MCF 10A (cell line): ENCODE measurements around the gene ZBP1. TPM values are rescaled to one million over a fixed set of nuclear protein-coding genes. Genes with fewer than 3 reads are reported as not detected.

ENCODE experiments used
- BruUV-seq: library from RNA; stranded (reverse); fragments of 400-500 nt; replicated peaks from 2 replicates; lab custom pipeline; 2021; lab: Mats Ljungman, UMichigan
- CTCF ChIA-PET: fragments of 300-600 bp; sonication (Branson Sonifier 250); formaldehyde crosslinking; extraction: SDS; loops from one replicate; lab custom pipeline; 2021; ENCODE audit warnings: antibody characterized with exemption, inconsistent platforms; lab: Yijun Ruan, JAX
- POLR2A ChIA-PET: fragments of 300-600, 350-650 bp; sonication (Branson Sonifier 250); formaldehyde crosslinking; extraction: SDS; loops from one replicate; lab custom pipeline; 2020; ENCODE audit warnings: antibody characterized with exemption, inconsistent platforms; lab: Yijun Ruan, JAX
- DNase-seq: peaks from one replicate; pipeline ENCODE4 v3.0.0-alpha.2; 2018; ENCODE audit not compliant: unreplicated experiment
- H3K27ac Mint-ChIP-seq: one replicate; pipeline ENCODE4 v1.8.0; 2022; ENCODE audit warnings: mild to moderate bottlenecking, low read depth, mixed read lengths; ENCODE audit not compliant: unreplicated experiment
- H3K27me3 Mint-ChIP-seq: one replicate; pipeline ENCODE4 v1.8.0; 2022; ENCODE audit warnings: mixed read lengths; ENCODE audit not compliant: insufficient read depth, unreplicated experiment
- H3K36me3 Mint-ChIP-seq: one replicate; pipeline ENCODE4 v1.8.0; 2022; ENCODE audit warnings: mild to moderate bottlenecking, moderate library complexity, mixed read lengths; ENCODE audit not compliant: insufficient read depth, unreplicated experiment
- H3K4me1 Mint-ChIP-seq: one replicate; pipeline ENCODE4 v1.8.0; 2022; ENCODE audit warnings: mixed read lengths; ENCODE audit not compliant: insufficient read depth, unreplicated experiment
- H3K4me3 Mint-ChIP-seq: one replicate; pipeline ENCODE4 v1.8.0; 2022; ENCODE audit warnings: mild to moderate bottlenecking, moderate library complexity, mixed read lengths; ENCODE audit not compliant: unreplicated experiment
- H3K9me3 Mint-ChIP-seq: one replicate; pipeline ENCODE4 v1.8.0; 2022; ENCODE audit warnings: mixed read lengths; ENCODE audit not compliant: unreplicated experiment
- intact Hi-C: fragments of 100-400 bp; cut with micrococcal nuclease; formaldehyde crosslinking; loops from 2 replicates; pipeline ENCODE4 v1.14.1; 2022
- total RNA-seq: library from RNA; stranded (reverse); gene quantifications from 2 replicates; pipeline ENCODE4 v1.2.3, GENCODE V29; 2022
- TF ChIP-seq, protein P1 (sequence below): fragments of 200-600 bp; IDR thresholded peaks from one replicate; pipeline ENCODE4 v1.8.0; 2022; ENCODE audit warnings: antibody characterized with exemption, mild to moderate bottlenecking; ENCODE audit not compliant: unreplicated experiment

The ZBP1 gene
- total RNA-seq, 1 experiment from 2014 or later, result not detected

DNA sequence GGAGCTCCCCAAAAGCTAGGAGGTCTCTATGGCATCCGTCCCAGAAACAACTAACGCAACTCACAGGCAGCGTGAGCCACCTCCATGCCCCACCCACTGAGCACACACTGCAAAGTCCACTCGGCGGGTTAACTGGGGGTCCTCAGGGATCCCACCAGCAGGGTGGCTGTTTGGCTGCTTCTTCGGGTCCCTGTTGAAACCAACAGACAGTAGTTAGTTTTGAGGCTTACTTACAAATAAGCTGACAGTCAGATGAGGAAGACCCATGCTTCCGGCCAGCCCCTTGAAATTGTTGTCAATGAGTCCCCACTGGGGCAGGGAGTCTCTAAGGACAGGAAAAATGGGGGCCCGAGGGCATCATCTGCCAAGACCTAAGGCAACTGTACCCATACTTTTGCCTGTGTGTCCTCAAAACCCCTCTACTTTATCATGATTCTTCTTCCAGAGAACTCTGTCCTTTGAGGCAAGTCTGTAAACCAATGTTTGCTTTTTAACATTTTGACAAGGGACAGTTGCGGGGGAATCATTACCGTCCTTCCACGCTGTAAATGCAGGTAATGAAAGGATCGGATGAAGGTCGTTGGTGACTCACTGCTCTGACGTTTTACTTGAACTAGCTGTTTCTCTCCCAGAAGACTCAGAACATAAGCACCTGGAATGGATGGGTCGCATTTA is 61.5 kb downstream of the ZBP1 start:
- CTCF ChIA-PET, result interaction anchor here (0.6 to 1.6 kb wide), 2 partner anchors 60 to 1200 kb away, joined by 3 read pairs; no protein-coding TSS in a partner anchor
- Mint-ChIP-seq H3K27me3 (peaks cover 95% of the 10 kb centered on the region), H3K9me3 (no peaks in the 10 kb centered on the region), H3K27ac (peak overlapping the region; percentile 59), H3K4me3 (no peak overlapping the region), H3K36me3 (peaks cover 6% of the 10 kb centered on the region), H3K4me1 (peaks cover 6% of the 10 kb centered on the region)
- DNase-seq, result peak; percentile 6
- POLR2A ChIA-PET, result interaction anchor here (0.7 to 1.6 kb wide), 2 partner anchors 9 to 1319 kb away, joined by 3 read pairs; no protein-coding TSS in a partner anchor
- no TSS peak for BruUV-seq
- intact Hi-C loops, result no loop called here
- TF ChIP-seq, protein P1, sequence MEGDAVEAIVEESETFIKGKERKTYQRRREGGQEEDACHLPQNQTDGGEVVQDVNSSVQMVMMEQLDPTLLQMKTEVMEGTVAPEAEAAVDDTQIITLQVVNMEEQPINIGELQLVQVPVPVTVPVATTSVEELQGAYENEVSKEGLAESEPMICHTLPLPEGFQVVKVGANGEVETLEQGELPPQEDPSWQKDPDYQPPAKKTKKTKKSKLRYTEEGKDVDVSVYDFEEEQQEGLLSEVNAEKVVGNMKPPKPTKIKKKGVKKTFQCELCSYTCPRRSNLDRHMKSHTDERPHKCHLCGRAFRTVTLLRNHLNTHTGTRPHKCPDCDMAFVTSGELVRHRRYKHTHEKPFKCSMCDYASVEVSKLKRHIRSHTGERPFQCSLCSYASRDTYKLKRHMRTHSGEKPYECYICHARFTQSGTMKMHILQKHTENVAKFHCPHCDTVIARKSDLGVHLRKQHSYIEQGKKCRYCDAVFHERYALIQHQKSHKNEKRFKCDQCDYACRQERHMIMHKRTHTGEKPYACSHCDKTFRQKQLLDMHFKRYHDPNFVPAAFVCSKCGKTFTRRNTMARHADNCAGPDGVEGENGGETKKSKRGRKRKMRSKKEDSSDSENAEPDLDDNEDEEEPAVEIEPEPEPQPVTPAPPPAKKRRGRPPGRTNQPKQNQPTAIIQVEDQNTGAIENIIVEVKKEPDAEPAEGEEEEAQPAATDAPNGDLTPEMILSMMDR, result no peak

DNA sequence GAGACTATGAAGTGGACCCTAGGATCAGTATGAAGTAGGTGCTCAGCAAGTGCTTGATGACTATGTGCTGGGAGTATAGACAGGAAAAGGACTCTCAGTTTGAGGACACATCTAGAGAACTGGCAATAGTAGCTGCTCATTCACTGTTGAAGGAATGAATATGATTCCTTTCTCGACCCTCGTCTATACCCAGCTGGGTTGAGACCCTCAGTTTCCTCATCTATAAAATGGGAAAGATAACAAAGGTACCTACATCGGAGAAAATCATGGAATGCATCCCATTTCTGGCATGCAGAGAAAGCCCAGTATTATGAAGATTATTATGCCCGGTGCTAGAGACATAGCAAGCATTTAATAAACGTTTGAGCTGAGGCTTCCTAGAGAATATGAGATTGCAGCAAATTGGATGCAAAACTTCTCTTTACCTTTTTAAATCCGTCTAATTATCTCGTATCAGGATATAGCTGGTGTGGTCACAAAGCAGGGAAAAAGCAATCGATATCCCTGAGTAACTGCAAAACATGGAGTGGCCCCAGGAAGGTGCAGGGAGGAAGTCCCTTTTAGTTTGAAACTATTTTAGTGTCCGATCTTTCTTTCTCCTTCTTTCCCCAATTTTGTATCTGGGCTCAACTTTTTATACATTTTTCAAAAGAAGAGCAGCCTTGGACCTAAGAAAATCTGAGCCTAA is 62.2 kb downstream of the ZBP1 start:
- DNase-seq, result no peak
- Mint-ChIP-seq H3K4me1 (peaks cover 6% of the 10 kb centered on the region), H3K27me3 (peaks cover 96% of the 10 kb centered on the region), H3K36me3 (peaks cover 6% of the 10 kb centered on the region), H3K4me3 (no peak overlapping the region), H3K27ac (peak overlapping the region; percentile 59), H3K9me3 (no peaks in the 10 kb centered on the region)
- ChIA-PET CTCF (interaction anchor here (0.6 kb wide), 1 partner anchor 1201 kb away, joined by 3 read pairs; no protein-coding TSS in a partner anchor), POLR2A (interaction anchor here (0.7 to 1.6 kb wide), 2 partner anchors 9 to 1320 kb away, joined by 3 read pairs; no protein-coding TSS in a partner anchor)
- intact Hi-C loops, result no loop called here
- TF ChIP-seq, protein P1, result no peak
- no TSS peak for BruUV-seq

DNA sequence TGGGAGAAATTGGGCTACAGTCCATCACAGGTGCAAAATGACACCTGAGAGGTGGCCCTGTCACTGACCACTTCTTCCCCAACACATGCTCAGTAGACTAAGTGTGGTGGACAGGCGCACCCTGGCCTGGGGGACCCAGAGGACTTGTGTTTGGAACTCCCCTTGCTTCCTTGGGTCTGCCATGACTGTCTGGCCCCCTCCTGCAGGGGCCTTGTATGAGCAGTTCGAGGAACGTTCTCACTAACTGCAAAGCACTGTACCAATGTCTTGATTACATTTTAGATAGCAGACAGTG is 63.3 kb downstream of the ZBP1 start:
- ChIA-PET POLR2A (interaction anchor here (0.6 kb wide), 1 partner anchor 1449 kb away, joined by 3 read pairs; no protein-coding TSS in a partner anchor), CTCF (interaction anchor here (0.6 to 0.7 kb wide), 2 partner anchors 650 to 1815 kb away, joined by 3 read pairs; no protein-coding TSS in a partner anchor)
- BruUV-seq, result no TSS peak
- peaks cover 6% of the 10 kb centered on the region for H3K36me3 Mint-ChIP-seq
- H3K4me3 Mint-ChIP-seq, result no peak overlapping the region
- H3K9me3 Mint-ChIP-seq, result no peaks in the 10 kb centered on the region
- peaks cover 6% of the 10 kb centered on the region for H3K4me1 Mint-ChIP-seq
- peaks cover 99% of the 10 kb centered on the region for H3K27me3 Mint-ChIP-seq
- no peak overlapping the region for H3K27ac Mint-ChIP-seq
- DNase-seq, result no peak
- TF ChIP-seq, protein P1, result no peak
- intact Hi-C loops, result no loop called here
